ENCODE data around the gene IP6K1.

The IP6K1 gene

GRCh38 chr3:49717211-49717958, 69.0 kb downstream of the IP6K1 start:
- H3K4me1 ChIP-seq = peaks cover 0 to 24% (median 19%) of the 10 kb centered on the region in 4 donors
- no peaks in the 10 kb centered on the region for H3K27me3 ChIP-seq
- TF ChIP-seq CTCF (IDR thresholded peaks at IDR 0.05) = no peak
- peaks cover 6 to 64% (median 33%) of the 10 kb centered on the region in 3 donors for H3K36me3 ChIP-seq
- DNase-seq = peak in 1 of 2 donors; percentile 62
- no peaks in the 10 kb centered on the region for H3K9me3 ChIP-seq
- no peak overlapping the region for H3K27ac ChIP-seq
- no peak overlapping the region for H3K4me3 ChIP-seq
- intact Hi-C loops (cut with DNase I; ENCODE audit: low total_unique reads) = no loop called here

GRCh38 chr3:49716691-49717210, 69.6 kb downstream of the IP6K1 start:
- no peaks in the 10 kb centered on the region for H3K27me3 ChIP-seq
- intact Hi-C loops (cut with DNase I; ENCODE audit: low total_unique reads) = no loop called here
- H3K36me3 ChIP-seq = peaks cover 10 to 63% (median 27%) of the 10 kb centered on the region in 3 donors
- peaks cover 0 to 19% (median 15%) of the 10 kb centered on the region in 4 donors for H3K4me1 ChIP-seq
- no peak overlapping the region for H3K27ac ChIP-seq
- no peaks in the 10 kb centered on the region for H3K9me3 ChIP-seq
- peak in 1 of 2 donors; percentile 38 for DNase-seq
- TF ChIP-seq CTCF (IDR thresholded peaks at IDR 0.05) = no peak
- no peak overlapping the region for H3K4me3 ChIP-seq

- H3K27me3 ChIP-seq = no peaks in the 10 kb centered on the region
- H3K27ac ChIP-seq = no peak overlapping the region
- peaks cover 0 to 19% (median 15%) of the 10 kb centered on the region in 4 donors for H3K4me1 ChIP-seq
- H3K9me3 ChIP-seq = no peaks in the 10 kb centered on the region
- no peak overlapping the region for H3K4me3 ChIP-seq
- peak in 1 of 2 donors; percentile 55 for DNase-seq
- no peak for TF ChIP-seq CTCF (IDR thresholded peaks at IDR 0.05)
- intact Hi-C loops (cut with DNase I; ENCODE audit: low total_unique reads) = no loop called here
- H3K36me3 ChIP-seq = peaks cover 10 to 63% (median 23%) of the 10 kb centered on the region in 3 donors
Measured at GRCh38 chr3:49716169-49716568, 70.2 kb downstream of the IP6K1 start.

GRCh38 chr3:49715611-49716121, 70.7 kb downstream of the IP6K1 start:
- Histone ChIP-seq H3K27ac (no peak overlapping the region), H3K9me3 (no peaks in the 10 kb centered on the region), H3K27me3 (no peaks in the 10 kb centered on the region), H3K4me3 (no peak overlapping the region), H3K4me1 (peaks cover 0 to 19% (median 15%) of the 10 kb centered on the region in 4 donors), H3K36me3 (peaks cover 10 to 63% (median 17%) of the 10 kb centered on the region in 3 donors)
- intact Hi-C loops (cut with DNase I; ENCODE audit: low total_unique reads) = no loop called here
- DNase-seq = peak in 1 of 2 donors; percentile 65
- TF ChIP-seq CTCF (IDR thresholded peaks at IDR 0.05) = no peak

GRCh38 chr3:49714728-49715550, 71.4 kb downstream of the IP6K1 start:
- no peaks in the 10 kb centered on the region for H3K9me3 ChIP-seq
- H3K27ac ChIP-seq = no peak overlapping the region
- intact Hi-C loops (cut with DNase I; ENCODE audit: low total_unique reads) = no loop called here
- H3K27me3 ChIP-seq = no peaks in the 10 kb centered on the region
- DNase-seq = no peak
- peaks cover 10 to 63% (median 16%) of the 10 kb centered on the region in 3 donors for H3K36me3 ChIP-seq
- no peak overlapping the region for H3K4me3 ChIP-seq
- no peak for TF ChIP-seq CTCF (IDR thresholded peaks at IDR 0.05)
- H3K4me1 ChIP-seq = peaks cover 0 to 19% (median 13%) of the 10 kb centered on the region in 4 donors
